ENCODE measurements around the gene TPRKB. TPM values are rescaled to one million over a fixed set of nuclear protein-coding genes. Genes with fewer than 3 reads are reported as not detected.
"Not testable (repeated sequence)": the region's sequence is repeated elsewhere in the genome, so short reads cannot be mapped to it uniquely, and the experiment has no call there.

Gene TPRKB
- 10 to 100 TPM; 15.6 to 33.8 (median 26.3) TPM for total RNA-seq

DNA sequence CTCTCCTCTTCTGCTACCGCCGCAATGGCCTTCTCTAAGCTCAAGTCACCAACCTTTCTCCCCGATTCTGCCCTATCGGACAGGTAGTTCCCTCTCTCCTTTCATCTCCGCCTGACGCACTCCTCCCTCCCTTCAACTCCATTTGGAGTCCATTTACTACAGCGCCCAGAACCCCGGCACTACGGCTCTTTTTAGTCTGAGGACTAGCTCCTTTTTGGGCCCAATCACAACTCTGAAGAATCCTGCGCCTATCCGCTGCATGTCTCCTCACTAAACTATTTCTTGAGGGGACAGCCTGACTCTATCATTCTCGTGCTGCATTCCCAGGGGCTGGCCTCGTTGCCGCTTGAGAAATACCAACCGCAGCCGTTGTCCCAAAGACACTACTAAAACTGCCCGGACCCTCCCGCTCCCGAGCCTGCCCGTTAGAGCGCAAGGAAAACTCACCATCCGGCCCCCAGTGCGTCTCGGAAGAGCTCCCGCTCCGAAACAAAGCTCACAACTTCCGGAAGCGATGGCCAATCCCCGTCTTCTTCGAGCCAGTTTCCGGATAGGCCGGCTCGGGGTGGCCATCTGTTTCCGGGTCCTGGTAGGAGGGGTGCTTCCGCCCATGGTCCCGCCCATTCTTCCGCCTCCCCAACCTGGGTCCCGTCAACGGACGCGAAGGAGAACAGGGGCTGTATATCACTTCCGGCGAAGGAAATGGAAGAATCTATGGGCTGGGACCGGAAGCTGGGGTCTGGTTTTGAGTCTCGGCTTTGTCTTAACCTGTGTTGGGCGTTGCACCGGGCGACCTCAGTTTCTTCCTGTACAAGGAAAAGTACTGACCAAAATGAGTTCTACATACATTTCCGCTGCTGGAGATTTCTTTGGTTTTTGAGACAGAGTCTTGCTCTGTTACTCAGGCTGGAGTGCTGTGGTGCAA is at the start of gene TPRKB:
Gene TPRKB (minus strand): TSS at position 491 of the 925 bp plus-strand sequence. CDS start 2,776 bp downstream, outside the sequence.
- peak; percentile 100 for ATAC-seq
- Histone ChIP-seq H3K36me3 (peaks cover 0 to 36% of the 10 kb centered on the region in 2 donors), H3K9me3 (no peaks in the 10 kb centered on the region), H3K4me3 (peak within 1 kb of the TSS; percentile 80 to 99), H3K27ac (peak within 1 kb of the TSS; percentile 70 to 79 (median 78)), H3K27me3 (no peaks in the 10 kb centered on the region), H3K4me1 (peaks cover 0 to 20% (median 8%) of the 10 kb centered on the region in 3 donors)
- WGBS, 2 donors (ENCODE audit: low coverage in 1 of 2) = 3 to 5% methylated on average over 8 to 13 of the region's 49 CpGs
- TF ChIP-seq POLR2A (IDR thresholded peaks at IDR 0.05) (peak; percentile 34 to 61), CTCF (IDR thresholded peaks at IDR 0.05) (no peak), EP300 (IDR thresholded peaks at IDR 0.05) (no peak), POLR2AphosphoS5 (IDR thresholded peaks at IDR 0.05) (peak; percentile 93)

DNA sequence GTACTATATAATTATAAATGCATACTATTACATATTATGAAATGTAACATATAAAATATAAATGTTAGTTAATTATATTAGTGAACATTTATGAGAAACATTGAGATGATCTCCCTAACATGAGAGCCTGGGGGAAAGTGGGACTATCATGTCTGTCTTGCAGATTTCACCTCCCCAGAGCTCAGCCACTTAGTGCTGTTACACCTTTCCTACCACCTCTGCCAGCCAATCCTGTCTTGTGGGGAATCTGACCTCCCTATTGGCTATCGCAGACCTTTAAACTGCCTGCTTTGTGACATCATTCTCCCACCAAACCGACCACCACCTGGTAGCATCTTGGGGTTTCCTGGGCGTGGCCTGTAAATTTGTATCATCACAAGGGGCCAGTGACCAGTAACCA is 46.7 kb upstream of the TPRKB start, which contains the start of gene C2orf78:
Gene C2orf78 (plus strand): TSS at position 301 of the 400 bp plus-strand sequence. CDS start 127 bp downstream, outside the sequence.
- WGBS, 2 donors (ENCODE audit: low coverage in 1 of 2) = no CpG with 5 or more reads among the region's 3 CpGs

GRCh38 chr2:73783402-73783801 is 46.3 kb upstream of the TPRKB start:
- H3K9me3 ChIP-seq, ATAC-seq, H3K4me3 ChIP-seq, H3K27me3 ChIP-seq, H3K27ac ChIP-seq, H3K36me3 ChIP-seq: not testable (repeated sequence)
- 66 to 70% methylated on average over 5 of the region's 15 CpGs for WGBS, 2 donors (ENCODE audit: low coverage in 1 of 2)
- H3K4me1 ChIP-seq = peaks cover 0 to 16% (median 4%) of the 10 kb centered on the region in 3 donors

More for the DNA sequence above, 46.7 kb upstream of the TPRKB start, which contains the start of gene C2orf78:
- not testable (repeated sequence) for ATAC-seq, H3K27ac ChIP-seq, H3K9me3 ChIP-seq, H3K4me3 ChIP-seq, H3K36me3 ChIP-seq, H3K27me3 ChIP-seq
- H3K4me1 ChIP-seq = peaks cover 0 to 11% (median 0%) of the 10 kb centered on the region in 3 donors

DNA sequence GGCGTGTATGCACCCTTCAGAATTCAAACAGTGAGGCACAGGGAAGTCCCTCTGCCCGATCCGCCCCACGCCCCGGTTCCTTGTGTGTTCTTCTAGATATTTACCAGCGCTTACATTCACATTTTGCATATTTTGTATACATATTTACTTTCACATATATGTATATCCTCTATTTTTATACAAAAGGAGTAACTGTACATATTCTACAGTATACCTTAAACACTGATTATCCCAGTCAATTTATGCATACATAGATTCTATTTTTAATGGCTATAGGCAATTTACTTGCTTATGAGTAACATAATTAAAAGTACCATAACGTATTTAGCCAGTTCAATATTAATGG is 43.1 kb upstream of the TPRKB start:
- ATAC-seq = no peak
- Histone ChIP-seq H3K9me3 (no peaks in the 10 kb centered on the region), H3K36me3 (peaks cover 0 to 28% of the 10 kb centered on the region in 2 donors), H3K4me1 (peaks cover 3 to 33% (median 8%) of the 10 kb centered on the region in 3 donors), H3K4me3 (peak overlapping the region; percentile 84 to 99), H3K27me3 (no peaks in the 10 kb centered on the region), H3K27ac (peak overlapping the region; percentile 85 to 97 (median 89))
- TF ChIP-seq EP300 (IDR thresholded peaks at IDR 0.05) (no peak), CTCF (IDR thresholded peaks at IDR 0.05) (no peak), POLR2AphosphoS5 (IDR thresholded peaks at IDR 0.05) (no peak), POLR2A (IDR thresholded peaks at IDR 0.05) (no peak)
- WGBS, 2 donors (ENCODE audit: low coverage in 1 of 2) = 4 to 11% methylated on average over 7 of the region's 7 CpGs

- peak within 1 kb of the TSS; percentile 85 to 97 (median 89) for H3K27ac ChIP-seq
- peaks cover 0 to 34% of the 10 kb centered on the region in 2 donors for H3K36me3 ChIP-seq
- peak; percentile 99 for ATAC-seq
- TF ChIP-seq CTCF (IDR thresholded peaks at IDR 0.05) (peak; percentile 73 to 96 (median 84)), POLR2AphosphoS5 (IDR thresholded peaks at IDR 0.05) (peak; percentile 94), EP300 (IDR thresholded peaks at IDR 0.05) (no peak), POLR2A (IDR thresholded peaks at IDR 0.05) (peak; percentile 77 to 87)
- H3K4me1 ChIP-seq = peaks cover 3 to 33% (median 8%) of the 10 kb centered on the region in 3 donors
- H3K27me3 ChIP-seq = no peaks in the 10 kb centered on the region
- peak within 1 kb of the TSS; percentile 84 to 99 for H3K4me3 ChIP-seq
- WGBS, 2 donors (ENCODE audit: low coverage in 1 of 2) = 0% methylated on average over 14 to 18 of the region's 40 CpGs
- H3K9me3 ChIP-seq = no peaks in the 10 kb centered on the region
Observed at GRCh38 chr2:73779467-73780236, 42.5 kb upstream of the TPRKB start, which contains the start of gene DUSP11. Gene DUSP11 (minus strand): TSS chr2:73780103. CDS start chr2:73779974, 129 bp downstream.

DNA sequence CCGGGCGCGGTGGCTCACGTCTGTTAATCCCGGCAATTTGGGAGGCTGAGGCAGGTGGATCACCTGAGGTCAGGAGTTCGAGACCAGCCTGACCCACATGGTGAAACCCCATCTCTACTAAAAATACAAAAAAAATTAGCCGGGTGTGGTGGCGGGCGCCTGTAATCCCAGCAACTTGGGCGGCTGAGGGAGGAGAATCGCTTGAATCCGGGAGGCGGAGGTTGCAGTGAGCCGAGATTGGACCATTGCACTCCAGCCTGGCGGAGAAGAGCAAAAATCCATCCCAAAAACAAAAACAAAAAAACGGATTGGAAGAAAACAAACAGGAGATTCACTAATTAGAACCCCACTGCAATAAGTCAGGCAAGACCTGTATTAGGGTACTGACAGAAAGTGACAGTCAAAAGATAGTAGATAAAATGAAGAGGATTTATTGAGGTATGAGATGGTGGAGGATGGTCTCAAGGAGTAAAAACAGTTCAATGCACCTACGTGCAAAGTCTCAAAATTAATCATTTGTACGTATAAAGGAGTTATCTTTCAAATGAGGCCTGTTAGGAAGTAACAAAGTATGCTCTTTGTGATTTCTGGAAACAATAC is 41.8 kb upstream of the TPRKB start:
- 69 to 73% methylated on average over 12 to 15 of the region's 18 CpGs for WGBS, 2 donors (ENCODE audit: low coverage in 1 of 2)

More for the DNA sequence above, 41.8 kb upstream of the TPRKB start:
- H3K27me3 ChIP-seq, H3K9me3 ChIP-seq, ATAC-seq: not testable (repeated sequence)
- H3K36me3 ChIP-seq = peaks cover 0 to 41% of the 10 kb centered on the region in 2 donors
- H3K27ac ChIP-seq = peak overlapping the region in 3 of 4 donors; percentile 85 to 90 (median 88)
- H3K4me1 ChIP-seq = peaks cover 3 to 33% (median 8%) of the 10 kb centered on the region in 3 donors
- H3K4me3 ChIP-seq = peak overlapping the region; percentile 84 to 99

Measured in gastroesophageal sphincter (tissue), 4 donors.